T-helper 22 cell (primary cell): ENCODE results near the gene TTLL10.
"Not testable (repeated sequence)": the region's sequence is repeated elsewhere in the genome, so short reads cannot be mapped to it uniquely, and the experiment has no call there.

Experiments
- DNase-seq: peaks from one replicate; pipeline ENCODE4 v3.0.0-alpha.2; 2020; ENCODE audit warnings: low read depth

The TTLL10 gene

GRCh38 chr1:1141911-1142250, 31.8 kb upstream of the TTLL10 start:
- DNase-seq: no peak

- not testable (repeated sequence) for DNase-seq
Observed at GRCh38 chr1:1142352-1142751, 31.3 kb upstream of the TTLL10 start.

- no peak for DNase-seq
Observed at GRCh38 chr1:1142844-1143243, 30.8 kb upstream of the TTLL10 start.

- no peak for DNase-seq
Observed at GRCh38 chr1:1143636-1144035, 30.0 kb upstream of the TTLL10 start.

- peak; percentile 37 for DNase-seq
Observed at GRCh38 chr1:1144122-1144842, 29.4 kb upstream of the TTLL10 start.

GRCh38 chr1:1144843-1145546, 28.7 kb upstream of the TTLL10 start:
- DNase-seq: no peak

- DNase-seq: no peak
Observed at GRCh38 chr1:1145547-1145914, 28.1 kb upstream of the TTLL10 start.

- no peak for DNase-seq
Observed at GRCh38 chr1:1146026-1146425, 27.7 kb upstream of the TTLL10 start.

- no peak for DNase-seq
Observed at GRCh38 chr1:1146596-1146995, 27.1 kb upstream of the TTLL10 start.

- DNase-seq: no peak
Observed at GRCh38 chr1:1148061-1148460, 25.6 kb upstream of the TTLL10 start.

- DNase-seq: no peak
Observed at GRCh38 chr1:1148569-1148968, 25.1 kb upstream of the TTLL10 start.

GRCh38 chr1:1149416-1149815, 24.3 kb upstream of the TTLL10 start:
- DNase-seq: no peak

- DNase-seq: no peak
Observed at GRCh38 chr1:1150100-1150499, 23.6 kb upstream of the TTLL10 start.

GRCh38 chr1:1151306-1151705, 22.4 kb upstream of the TTLL10 start:
- DNase-seq: no peak

GRCh38 chr1:1152431-1152830, 21.2 kb upstream of the TTLL10 start:
- not testable (repeated sequence) for DNase-seq

- DNase-seq: not testable (repeated sequence)
Observed at GRCh38 chr1:1153215-1153614, 20.5 kb upstream of the TTLL10 start.

GRCh38 chr1:1153874-1154273, 19.8 kb upstream of the TTLL10 start:
- DNase-seq: no peak

GRCh38 chr1:1155258-1155657, 18.4 kb upstream of the TTLL10 start:
- DNase-seq: no peak

- DNase-seq: no peak
Observed at GRCh38 chr1:1156140-1157032, 17.3 kb upstream of the TTLL10 start.

- no peak for DNase-seq
Observed at GRCh38 chr1:1157033-1157365, 16.7 kb upstream of the TTLL10 start.

GRCh38 chr1:1157426-1157913, 16.2 kb upstream of the TTLL10 start:
- DNase-seq: peak; percentile 47

GRCh38 chr1:1157914-1158710, 15.6 kb upstream of the TTLL10 start:
- DNase-seq: no peak
